HG02885 (cell line): ENCODE results near the gene MAGOH.
"Not testable (repeated sequence)": the region's sequence is repeated elsewhere in the genome, so short reads cannot be mapped to it uniquely, and the experiment has no call there.

ENCODE experiments used
- ATAC-seq: cut with Tn5 transposase; IDR thresholded peaks from one replicate; pipeline ENCODE4 v1.9.1; 2021; ENCODE audit warnings: mild to moderate bottlenecking; ENCODE audit not compliant: unreplicated experiment, poor library complexity

The MAGOH gene

DNA sequence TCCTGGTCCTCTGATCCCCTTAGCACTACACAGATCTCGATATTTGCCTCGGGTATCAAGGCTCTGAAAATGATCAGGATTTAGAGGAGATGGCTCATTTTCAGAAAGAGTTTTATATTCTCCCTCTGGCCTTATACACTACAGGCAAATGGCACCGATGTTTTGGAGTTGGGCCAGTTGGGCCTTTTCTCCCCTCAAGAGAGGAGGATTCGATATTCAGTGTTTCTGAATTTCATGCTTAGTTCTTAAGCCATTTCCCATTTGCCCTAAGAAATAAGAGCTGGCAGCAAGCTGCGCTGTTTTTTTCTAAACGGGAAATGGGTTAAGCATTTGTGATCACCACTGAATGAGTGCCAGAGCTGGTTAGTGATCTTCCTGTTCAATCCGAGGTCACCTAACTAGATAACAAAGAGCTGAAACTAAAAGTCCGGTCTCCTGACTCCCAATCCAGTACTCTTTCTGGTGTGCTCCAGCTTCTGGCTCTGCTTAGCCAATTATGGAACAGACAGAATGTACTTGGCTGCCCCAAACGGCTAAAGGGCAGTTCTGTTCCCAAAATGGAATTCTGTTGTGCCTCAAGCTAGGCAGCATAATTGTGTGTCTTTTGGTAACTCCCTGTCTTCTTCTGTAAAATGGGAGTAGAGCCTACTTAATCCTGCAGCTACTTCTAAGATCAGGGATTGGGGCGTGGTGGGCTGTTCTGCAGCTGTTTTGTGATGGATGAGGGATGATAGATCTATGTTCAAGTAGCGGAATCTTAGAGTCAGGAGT lies 42.9 kb downstream of the MAGOH start:
- ATAC-seq, result no peak

DNA sequence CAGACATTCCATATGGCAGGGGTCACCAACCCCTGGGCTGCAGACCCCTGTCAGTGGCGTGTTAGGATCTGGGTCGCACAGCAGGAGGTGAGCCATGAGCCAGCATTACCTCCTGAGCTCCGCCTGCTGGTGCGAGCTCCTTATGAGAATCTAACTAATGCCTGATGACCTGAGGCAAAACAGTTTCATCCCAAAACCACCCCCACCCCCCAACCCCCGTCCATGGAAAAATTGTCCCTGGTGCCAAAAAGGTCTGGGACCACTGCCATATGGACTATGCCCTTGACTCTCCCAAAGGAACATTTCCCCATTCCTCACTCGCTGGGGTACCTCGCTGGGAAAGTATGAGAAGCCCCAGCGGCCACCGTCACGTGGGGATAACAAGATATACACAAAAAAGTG lies 48.1 kb downstream of the MAGOH start:
- no peak for ATAC-seq

DNA sequence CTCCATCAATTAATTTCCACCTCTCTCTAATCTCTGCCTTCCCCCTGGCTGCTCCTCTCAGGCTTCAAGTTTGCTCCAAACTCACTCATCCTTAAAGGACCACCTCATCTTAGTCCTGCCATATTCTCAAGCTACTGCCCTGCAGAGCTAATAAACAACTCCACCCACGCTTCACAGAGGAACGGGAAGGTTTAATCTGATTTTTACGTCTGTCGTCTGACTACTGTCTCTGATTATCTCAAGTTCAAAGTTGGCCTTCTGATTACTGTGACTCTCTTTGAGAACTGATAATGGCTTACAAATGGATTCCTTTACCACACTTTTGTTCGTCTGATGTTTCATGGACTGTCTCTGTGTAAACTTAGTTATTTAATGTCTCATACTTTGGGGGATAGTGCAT lies 49.3 kb downstream of the MAGOH start:
- no peak for ATAC-seq

DNA sequence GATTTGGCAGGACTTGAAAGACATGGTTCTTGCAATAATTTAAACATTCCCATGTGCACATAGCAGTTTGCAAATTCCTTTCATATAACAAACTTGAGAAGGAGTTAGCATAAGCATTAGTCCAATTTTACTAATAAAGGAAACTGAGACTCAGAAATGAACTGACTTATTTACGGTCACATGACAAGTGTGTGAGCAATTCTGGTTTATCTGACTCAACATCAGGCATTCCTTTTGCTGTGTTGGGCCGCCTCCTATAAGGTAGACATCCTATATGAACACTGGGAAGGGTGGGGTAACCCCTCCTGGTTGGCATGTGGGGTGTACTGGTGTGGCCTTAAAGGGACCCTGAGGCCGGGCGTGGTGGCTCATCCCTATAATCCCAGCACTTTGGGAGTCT lies 50.2 kb downstream of the MAGOH start:
- no peak for ATAC-seq

DNA sequence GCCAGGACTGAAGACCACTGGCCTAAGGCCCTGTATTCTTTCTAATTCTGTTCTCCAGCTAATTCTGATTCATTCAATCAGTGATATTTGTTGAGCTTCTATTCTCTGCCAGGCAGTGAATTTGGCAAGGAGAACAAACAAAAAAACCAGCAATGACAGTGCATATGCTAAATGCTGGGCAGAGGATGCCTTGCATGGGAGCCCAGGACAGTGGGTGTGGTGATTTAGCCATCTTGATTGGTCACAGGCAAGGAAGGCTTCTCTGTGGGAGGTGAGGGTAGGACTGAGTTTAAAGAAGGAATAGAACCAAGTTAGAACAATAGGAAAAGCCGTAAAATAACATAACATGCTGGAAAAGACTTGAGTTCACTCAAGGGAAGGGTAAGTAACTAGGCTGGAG lies 50.9 kb downstream of the MAGOH start:
- ATAC-seq, result no peak

DNA sequence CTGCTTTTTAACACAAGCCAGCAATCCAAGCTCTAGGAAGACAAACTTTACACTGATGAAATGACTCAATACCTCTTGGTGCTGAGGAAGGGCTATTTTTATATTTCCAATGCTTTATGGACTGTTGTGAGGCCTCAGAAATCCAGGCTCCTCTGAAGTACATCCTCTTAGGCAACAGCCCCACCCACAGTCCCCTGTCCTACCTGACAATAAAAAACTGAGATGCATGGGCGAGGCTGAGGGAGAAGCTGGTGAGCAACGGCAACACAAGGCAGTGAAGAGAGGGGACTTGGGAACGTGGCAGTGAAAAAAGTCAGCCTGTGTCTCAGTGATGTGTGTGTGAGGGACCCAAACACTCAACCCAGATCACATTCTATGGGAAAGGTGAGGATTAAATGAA lies 51.8 kb downstream of the MAGOH start:
- no peak for ATAC-seq

DNA sequence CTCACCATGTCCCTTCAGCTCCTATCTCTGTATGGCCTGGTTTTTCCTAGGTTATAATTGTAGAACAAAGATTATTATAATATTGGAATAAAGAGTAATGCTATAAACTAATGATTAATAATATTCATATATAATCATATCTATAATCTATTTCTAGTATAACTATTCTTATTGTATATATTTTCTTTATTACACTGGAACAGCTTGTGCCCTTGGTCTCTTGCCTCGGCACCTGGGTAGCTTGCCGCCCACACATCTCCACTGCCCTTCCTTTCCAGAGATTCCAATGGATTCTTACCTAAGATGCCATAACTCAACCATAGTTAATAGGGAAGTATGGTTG lies 52.4 kb downstream of the MAGOH start:
- ATAC-seq, result not testable (repeated sequence)

DNA sequence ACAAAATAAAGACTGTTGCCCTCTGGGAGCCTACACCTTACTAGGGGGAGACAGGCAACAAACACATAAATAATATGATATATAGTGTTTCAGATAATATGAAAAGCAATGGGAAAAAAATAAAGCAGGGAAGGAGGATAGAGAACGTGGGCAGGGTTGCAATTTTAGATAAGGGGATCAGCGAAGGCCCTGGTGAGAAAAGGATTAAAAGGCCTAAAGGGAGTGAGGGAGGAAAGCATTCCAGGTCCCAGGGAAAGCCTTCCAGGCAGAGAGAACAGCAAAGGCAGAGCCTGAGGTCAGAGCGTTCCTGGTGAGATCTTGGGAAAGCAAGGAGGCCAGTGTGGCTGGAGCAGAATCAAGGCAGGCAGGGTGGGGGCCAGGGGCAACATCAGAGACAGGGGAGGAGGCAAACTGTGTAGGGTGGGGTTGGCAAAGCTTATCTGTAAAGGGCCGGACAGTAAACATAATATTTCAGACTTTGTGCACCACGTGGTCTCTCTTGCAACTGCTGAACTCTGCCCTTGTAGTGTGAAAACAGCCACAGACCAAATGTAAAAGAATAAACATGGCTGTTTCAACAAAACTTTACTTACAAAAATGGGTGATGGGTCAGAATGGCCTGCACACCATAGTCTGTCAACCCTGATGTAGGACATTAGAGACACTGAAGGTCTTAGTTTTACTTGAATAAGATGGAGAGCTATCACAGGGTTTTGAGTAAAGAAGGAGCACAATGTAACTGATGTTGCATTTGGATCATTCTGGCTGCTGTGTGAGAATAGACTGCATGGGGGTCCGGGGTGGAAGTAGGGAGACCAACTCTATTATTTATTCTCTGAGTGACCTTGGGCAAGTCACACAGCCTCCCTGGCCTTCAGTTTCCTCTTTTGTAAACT lies 55.0 kb downstream of the MAGOH start:
- no peak for ATAC-seq

DNA sequence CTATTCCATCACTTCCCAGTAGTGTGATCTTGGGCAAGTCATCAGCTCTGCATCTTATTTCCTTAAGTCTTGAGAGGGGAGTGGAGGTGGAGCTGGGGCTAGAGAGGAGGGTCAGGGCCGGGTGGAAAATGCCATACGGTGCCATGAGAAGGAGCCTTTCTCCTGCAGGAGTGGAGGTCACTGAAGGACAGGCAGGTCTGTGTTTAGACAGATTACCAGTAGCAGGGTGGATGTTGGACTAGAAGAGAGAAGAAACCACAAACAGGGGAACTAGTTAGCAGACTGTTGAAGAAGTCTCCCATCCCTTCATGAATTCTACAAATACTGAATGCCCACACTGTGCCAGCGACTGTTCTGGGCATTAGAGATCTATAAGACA lies 55.6 kb downstream of the MAGOH start:
- ATAC-seq, result no peak

DNA sequence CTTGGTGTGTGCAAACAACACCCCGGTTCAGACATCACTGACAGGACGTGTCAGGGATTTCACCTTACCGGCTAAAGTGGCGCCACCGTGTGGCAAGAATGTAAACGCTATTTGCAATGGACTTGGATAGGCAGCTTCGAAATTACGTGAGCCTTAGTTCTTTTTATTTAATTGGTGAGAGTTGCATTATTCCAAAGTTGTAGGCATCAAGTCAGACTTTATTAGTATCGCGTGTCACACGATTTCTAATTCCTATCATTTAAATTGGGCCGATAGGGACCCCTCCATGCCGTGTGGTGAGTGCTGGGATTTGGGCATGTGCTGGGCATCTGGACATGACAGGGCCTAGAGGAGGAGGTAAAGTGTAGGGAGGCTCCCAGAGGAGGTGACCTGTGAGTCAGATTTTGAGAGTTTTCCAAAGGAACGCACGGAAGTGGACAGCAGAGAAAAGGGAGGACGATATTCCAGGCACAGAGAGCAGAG lies 56.2 kb downstream of the MAGOH start:
- no peak for ATAC-seq

DNA sequence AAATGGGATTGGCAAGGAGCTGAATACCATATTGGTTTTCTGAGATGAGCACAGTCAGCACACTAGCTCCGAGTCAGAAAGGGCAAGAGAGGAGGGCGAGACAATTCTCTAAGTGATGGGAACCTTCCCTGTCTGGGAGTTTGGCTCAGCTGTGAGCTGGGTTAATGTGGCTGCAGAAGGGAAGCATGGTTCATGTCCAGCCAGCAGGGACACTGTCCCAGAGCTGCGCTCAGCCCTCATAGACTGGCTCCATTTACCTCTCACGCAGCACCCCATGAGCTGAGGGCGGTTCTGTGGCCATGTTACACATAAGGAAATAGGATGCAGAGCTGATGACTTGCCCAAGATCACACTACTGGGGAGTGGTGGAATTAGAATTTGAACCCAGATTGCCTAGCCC lies 57.4 kb downstream of the MAGOH start:
- ATAC-seq, result no peak

DNA sequence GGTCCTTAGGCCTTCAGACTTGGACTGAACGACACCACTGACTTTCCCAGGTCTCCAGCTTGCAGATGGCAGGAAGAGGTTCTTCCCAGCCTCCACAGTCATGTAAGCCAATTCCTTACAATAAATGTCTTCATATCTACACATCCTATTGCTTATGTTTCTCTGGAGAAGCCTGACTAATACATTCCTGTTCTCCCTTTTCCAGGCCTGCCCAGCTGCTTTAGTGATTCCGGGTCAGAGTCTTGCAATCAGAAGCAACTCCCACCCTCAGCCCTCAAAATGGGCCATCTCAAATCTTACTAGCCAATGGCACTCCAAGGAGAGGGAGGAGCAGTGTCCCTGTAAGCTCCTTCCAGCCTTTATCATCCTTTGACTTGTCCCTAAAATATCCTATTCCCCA lies 58.1 kb downstream of the MAGOH start:
- ATAC-seq, result no peak
